ENCODE results near the gene PRR5L.

DNA sequence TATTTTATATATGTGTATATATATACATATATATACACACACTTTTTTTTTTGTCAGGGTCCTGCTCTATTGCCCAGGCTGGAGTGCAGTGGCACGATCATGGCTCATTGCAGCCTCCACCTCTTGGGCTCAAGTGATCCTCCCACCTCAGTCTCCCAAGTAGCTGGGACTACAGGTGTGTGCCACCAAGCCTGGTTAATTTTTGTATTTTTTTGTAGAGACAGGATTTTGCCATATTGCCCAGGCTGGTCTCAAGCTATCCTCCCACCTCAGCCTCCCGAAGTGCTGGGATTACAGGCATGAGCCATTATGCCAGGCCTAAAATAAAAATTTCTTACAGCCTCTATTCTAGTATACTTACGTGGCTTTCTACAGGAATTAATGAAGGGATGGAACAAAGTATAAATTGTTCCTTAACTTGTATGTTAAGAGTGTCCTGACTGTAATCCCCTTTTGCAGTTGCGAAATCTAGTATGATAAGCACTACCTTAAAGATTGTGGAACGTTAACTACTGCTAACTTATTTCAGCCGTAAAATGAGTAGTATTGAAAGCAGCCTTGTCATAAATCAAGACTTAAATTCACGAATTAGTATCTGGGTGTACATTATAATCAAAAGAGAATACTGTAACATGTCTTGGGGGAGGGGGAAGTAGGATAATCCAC, 211.9 kb downstream of the PRR5L start:
- TF ChIP-seq, protein P1, sequence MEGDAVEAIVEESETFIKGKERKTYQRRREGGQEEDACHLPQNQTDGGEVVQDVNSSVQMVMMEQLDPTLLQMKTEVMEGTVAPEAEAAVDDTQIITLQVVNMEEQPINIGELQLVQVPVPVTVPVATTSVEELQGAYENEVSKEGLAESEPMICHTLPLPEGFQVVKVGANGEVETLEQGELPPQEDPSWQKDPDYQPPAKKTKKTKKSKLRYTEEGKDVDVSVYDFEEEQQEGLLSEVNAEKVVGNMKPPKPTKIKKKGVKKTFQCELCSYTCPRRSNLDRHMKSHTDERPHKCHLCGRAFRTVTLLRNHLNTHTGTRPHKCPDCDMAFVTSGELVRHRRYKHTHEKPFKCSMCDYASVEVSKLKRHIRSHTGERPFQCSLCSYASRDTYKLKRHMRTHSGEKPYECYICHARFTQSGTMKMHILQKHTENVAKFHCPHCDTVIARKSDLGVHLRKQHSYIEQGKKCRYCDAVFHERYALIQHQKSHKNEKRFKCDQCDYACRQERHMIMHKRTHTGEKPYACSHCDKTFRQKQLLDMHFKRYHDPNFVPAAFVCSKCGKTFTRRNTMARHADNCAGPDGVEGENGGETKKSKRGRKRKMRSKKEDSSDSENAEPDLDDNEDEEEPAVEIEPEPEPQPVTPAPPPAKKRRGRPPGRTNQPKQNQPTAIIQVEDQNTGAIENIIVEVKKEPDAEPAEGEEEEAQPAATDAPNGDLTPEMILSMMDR (IDR thresholded peaks at IDR 0.05; ENCODE audit: insufficient read depth, low read length, poor library complexity, severe bottlenecking) = no peak
- no peak for TF ChIP-seq EZH2phosphoT487 (conservative IDR thresholded peaks at IDR 0.05; ENCODE audit: low read length)

Measured in SU-DHL-6 (cell line).